ENCODE results near the gene SLC35G6. TPM values are rescaled to one million over a fixed set of nuclear protein-coding genes. Genes with fewer than 3 reads are reported as not detected.
"Not testable (repeated sequence)": the region's sequence is repeated elsewhere in the genome, so short reads cannot be mapped to it uniquely, and the experiment has no call there.

SLC35G6 gene
- 0.12 TPM for polyA plus RNA-seq (2013, experiment 1 of 2; ENCODE audit: insufficient read length)
- polyA plus RNA-seq (2013, experiment 2 of 2; ENCODE audit: insufficient read length): 0.07 TPM

- DNase-seq: not testable (repeated sequence)
Observed at GRCh38 chr17:7481275-7481674, at the start of gene SLC35G6. Gene SLC35G6, plus strand, starts transcription at chr17:7481446. Its CDS starts 71 bp downstream, at chr17:7481517.

- no peak for DNase-seq
Observed at GRCh38 chr17:7432296-7432695, 49.0 kb upstream of the SLC35G6 start.

GRCh38 chr17:7435676-7436555, 45.3 kb upstream of the SLC35G6 start:
- peak; percentile 11 for DNase-seq

- peak; percentile 65 for DNase-seq
Observed at GRCh38 chr17:7436556-7437368, 44.5 kb upstream of the SLC35G6 start.

- no peak for DNase-seq
Observed at GRCh38 chr17:7437369-7437863, 43.8 kb upstream of the SLC35G6 start.

- DNase-seq: peak; percentile 17
Observed at GRCh38 chr17:7437950-7438614, 43.2 kb upstream of the SLC35G6 start.

- no peak for DNase-seq
Observed at GRCh38 chr17:7438656-7439460, 42.4 kb upstream of the SLC35G6 start.

- no peak for DNase-seq
Observed at GRCh38 chr17:7439462-7440112, 41.7 kb upstream of the SLC35G6 start, which contains the start of gene FGF11. Gene FGF11, plus strand, starts transcription at chr17:7439512. Its CDS starts 109 bp downstream, at chr17:7439621.

- peak; percentile 48 for DNase-seq
Observed at GRCh38 chr17:7440113-7440833, 41.0 kb upstream of the SLC35G6 start.

GRCh38 chr17:7440834-7441195, 40.4 kb upstream of the SLC35G6 start:
- DNase-seq: peak; percentile 63

GRCh38 chr17:7441266-7441665, 40.0 kb upstream of the SLC35G6 start:
- DNase-seq: peak; percentile 43

GRCh38 chr17:7442142-7442541, 39.1 kb upstream of the SLC35G6 start:
- DNase-seq: no peak

GRCh38 chr17:7443499-7444485, 37.5 kb upstream of the SLC35G6 start:
- DNase-seq: peak; percentile 53

- peak; percentile 11 for DNase-seq
Observed at GRCh38 chr17:7444682-7445618, 36.3 kb upstream of the SLC35G6 start, which contains the start of gene CHRNB1. Gene CHRNB1, plus strand, starts transcription at chr17:7445061. Its CDS starts 67 bp downstream, at chr17:7445128.

- DNase-seq: no peak
Observed at GRCh38 chr17:7445619-7445968, 35.7 kb upstream of the SLC35G6 start.

GRCh38 chr17:7448461-7448860, 32.8 kb upstream of the SLC35G6 start:
- no peak for DNase-seq

GRCh38 chr17:7459961-7460545, 21.2 kb upstream of the SLC35G6 start:
- DNase-seq: no peak
